Right ventricle myocardium superior (tissue), 1 donor: ENCODE results near the gene TRMT10B. TPM values are rescaled to one million over a fixed set of nuclear protein-coding genes. Genes with fewer than 3 reads are reported as not detected.
"Not testable (repeated sequence)": the region's sequence is repeated elsewhere in the genome, so short reads cannot be mapped to it uniquely, and the experiment has no call there.

ENCODE experiments used
- ATAC-seq: fragments of 200-7000 bp; cut with Tn5 transposase; one replicate; pipeline ENCODE4 v1.9.1; 2020; ENCODE audit warnings: mild to moderate bottlenecking; ENCODE audit not compliant: poor library complexity
- DNase-seq: peaks from one replicate; pipeline ENCODE4 v3.0.0-alpha.2; 2020
- intact Hi-C: fragments of 100-400 bp; cut with DNase I; formaldehyde crosslinking; loops from one replicate; pipeline ENCODE4 v1.11.2; 2022
- total RNA-seq: library from RNA; stranded (reverse); fragmentation: NEBNext Ultra II Directional; extraction: Animal tissue kit (Norgen Biotek cat#: 25700); gene quantifications from one replicate; pipeline ENCODE4 v1.2.1, GENCODE V29; 2021
- donor health status: DM: no; HTN: yes; CAD: no; lungs with severe emphysema.

The TRMT10B gene
- total RNA-seq, 1 donor from 2014 or later: 3.7 TPM

DNA sequence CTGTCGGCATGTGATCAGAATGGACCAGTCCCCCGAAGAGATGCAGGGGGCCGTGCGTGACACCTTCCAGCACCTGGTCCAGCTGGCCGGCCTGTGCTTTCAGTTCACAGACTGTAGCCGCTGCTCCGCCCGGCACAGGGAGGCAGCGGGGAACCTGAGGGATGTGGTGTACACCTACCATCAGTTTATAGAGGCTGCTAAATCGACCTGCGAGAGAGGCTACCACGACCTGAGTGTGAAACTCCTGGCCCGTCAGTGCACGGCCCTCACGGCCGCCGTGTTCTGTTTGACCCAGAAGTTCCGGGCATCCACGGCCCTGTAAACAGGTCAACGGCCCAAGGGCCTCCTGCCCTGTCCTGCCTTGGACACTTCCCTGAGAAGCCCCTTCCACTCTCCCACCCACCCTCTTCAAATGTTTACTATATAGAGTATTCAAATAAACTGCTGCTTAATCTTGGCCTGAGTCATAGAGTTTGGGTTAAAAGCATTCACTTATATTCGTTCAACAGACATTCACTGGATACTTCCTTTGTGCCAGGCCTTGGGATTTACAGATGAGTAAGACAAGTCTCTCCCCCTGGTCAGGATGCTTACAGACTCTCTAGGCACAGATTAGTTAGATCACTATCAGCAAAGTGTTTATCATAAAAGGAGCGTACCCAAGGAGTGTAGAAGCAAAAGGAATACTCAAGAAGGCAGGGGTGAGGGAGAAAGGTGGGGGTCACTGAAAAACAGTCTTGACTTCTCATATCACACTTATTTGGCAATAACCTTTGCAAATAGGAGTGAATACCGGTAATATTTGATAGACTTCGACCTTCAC lies 6.9 kb upstream of the TRMT10B start:
- intact Hi-C loops: loop anchor here (10.0 kb wide), 2 partner anchors 52 to 638 kb away; no protein-coding TSS in a partner anchor
- DNase-seq (no peak), ATAC-seq (no peak)

DNA sequence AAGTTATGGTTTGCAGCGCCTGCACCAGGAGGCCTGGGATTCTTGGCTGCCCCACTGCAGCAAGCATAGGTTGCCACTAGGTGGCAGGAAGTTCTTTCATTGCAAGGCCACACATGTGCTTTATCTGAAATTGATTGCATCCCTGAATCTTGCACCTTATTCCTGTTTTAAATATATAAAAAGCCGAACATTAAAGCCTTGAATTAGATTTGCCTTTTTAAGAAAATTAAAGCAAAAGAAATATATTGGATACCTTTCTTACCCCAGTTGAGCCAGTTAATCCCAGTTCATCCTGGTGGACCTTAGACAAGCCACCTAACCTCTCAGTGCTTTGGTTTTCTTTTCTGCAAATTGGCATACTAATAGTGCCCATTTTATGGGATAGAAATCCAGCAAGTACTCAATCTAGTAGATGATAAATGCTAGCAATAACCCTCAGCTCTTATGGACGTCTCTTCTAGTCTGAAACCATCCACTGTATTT lies 6.3 kb upstream of the TRMT10B start:
- intact Hi-C loops: loop anchor here (10.0 kb wide), 2 partner anchors 53 to 637 kb away; no protein-coding TSS in a partner anchor
- peak; percentile 81 for ATAC-seq
- DNase-seq: no peak

DNA sequence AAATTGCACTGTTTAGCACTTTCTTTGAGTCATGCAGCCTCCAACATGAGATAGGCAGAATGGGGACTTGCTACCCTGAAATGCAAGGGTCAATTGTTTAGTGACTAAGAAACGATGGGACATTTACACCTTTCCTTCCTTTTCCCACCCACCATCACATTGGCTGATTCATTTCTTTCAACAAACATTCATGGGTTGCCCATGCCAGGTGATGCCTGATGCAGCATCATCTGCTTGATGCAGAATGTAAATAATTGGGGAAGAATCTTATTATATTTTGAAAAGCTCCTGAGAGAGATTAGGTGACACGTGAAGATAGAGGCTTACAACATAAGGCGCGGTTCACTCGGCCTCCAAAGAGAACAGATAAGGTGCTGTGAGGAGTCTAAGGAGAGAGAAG lies 4.5 kb upstream of the TRMT10B start:
- ATAC-seq (no peak), DNase-seq (no peak)
- intact Hi-C loops: loop anchor here (10.0 kb wide), 2 partner anchors 54 to 636 kb away; no protein-coding TSS in a partner anchor

DNA sequence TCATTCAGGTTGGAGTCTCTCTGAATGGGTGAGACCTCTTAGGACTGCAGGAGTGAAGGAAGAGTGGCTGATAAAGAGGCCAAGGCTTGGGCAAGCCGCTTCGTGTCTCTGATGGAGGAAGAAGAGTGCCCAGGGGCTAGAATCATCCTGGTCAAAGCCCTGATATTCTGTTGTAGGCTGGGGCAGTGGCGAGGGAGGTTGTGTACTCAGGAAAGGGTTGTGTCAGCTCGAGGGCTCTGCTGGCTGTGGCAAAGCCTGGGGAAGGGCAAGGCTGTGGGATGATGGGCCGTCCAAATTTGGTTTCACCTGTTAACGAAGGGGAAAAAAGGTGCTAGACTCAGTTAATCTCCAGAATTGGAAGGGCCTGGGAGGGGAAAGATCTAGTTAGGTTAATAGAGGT lies 2.4 kb upstream of the TRMT10B start:
- DNase-seq: no peak
- ATAC-seq: no peak
- intact Hi-C loops: loop anchor here (10.0 kb wide), 2 partner anchors 154 to 166 kb away; partner anchors contain the start of gene SLC25A51

DNA sequence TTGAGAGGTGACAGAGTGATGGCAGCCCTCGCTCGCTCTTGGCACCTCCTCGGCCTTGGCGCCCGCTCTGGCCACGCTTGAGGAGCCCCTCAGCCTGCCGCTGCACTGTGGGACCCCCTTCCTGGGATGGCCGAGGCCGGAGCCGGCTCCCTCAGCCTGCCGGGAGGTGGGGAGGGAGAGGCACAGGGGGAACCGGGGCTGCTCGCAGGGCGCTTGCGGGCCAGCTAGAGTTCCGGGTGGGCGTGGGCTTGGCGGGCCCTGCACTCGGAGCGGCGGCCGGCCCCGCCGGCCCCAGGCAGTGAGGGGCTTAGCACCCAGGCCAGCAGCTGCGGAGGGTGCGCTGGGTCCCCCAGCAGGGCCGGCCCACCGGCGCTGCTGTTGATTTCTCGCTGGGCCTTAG lies 1.9 kb upstream of the TRMT10B start:
- not testable (repeated sequence) for DNase-seq, ATAC-seq
- intact Hi-C loops: loop anchor here (10.0 kb wide), 2 partner anchors 153 to 167 kb away; partner anchors contain the start of gene SLC25A51

DNA sequence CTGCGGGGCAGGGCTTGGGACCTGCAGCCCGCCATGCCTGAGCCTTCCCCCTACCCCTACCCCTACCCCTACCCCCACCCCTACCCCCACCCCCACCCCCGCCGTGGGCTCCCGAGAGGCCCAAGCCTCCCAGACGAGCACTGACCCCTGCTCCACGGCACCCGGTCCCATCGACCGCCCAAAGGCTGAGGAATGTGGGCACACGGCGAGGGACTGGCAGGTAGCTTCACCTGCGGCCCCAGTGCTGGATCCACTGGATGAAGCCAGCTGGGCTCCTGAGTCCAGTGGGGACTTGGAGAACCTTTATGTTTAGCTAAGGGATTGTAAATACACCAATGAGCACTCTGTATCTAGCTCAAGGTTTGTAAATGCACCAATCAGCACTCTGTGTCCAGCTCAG lies 1.5 kb upstream of the TRMT10B start:
- not testable (repeated sequence) for DNase-seq, ATAC-seq
- intact Hi-C loops: loop anchor here (10.0 kb wide), 2 partner anchors 153 to 167 kb away; partner anchors contain the start of gene SLC25A51

DNA sequence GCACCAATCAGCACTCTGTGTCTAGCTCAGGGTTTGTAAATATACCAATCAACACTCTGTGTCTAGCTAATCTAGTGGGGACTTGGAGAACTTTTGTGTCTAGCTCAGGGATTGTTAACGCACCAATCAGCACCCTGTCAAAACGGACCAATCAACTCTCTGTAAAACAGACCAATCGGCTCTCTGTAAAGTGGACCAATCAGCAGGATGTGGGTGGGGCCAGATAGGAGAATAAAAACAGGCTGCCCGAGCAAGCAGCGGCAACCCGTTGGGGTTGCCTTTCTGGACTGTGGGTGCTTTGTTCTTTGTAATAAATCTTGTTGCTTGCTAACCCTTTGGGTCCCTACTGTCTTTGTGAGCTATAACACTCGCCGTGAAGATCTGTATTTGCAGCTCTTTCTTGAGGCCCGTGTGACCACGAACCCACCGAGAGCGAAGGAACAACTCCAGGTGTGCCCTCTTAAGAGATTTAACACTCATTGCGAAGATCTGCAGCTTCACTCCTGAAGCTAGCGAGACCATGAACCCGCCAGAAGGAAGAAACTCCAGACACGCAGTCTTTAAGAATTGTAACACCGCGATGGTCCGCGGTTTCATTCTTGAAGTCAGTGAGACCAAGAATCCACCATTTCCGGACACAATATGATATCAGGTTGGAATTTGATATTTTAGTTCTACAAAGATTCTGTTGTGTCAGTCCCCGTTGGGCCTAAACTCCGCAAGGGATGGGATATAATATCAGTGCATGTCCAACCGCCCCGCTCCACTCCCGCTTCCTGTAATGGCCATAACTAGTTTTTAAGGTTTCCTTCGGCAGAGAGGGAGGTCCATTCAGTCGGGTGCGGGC lies 740 bp upstream of the TRMT10B start:
- intact Hi-C loops: loop anchor here (10.0 kb wide), 2 partner anchors 152 to 168 kb away; partner anchors contain the start of gene SLC25A51
- DNase-seq (no peak), ATAC-seq (no peak)

DNA sequence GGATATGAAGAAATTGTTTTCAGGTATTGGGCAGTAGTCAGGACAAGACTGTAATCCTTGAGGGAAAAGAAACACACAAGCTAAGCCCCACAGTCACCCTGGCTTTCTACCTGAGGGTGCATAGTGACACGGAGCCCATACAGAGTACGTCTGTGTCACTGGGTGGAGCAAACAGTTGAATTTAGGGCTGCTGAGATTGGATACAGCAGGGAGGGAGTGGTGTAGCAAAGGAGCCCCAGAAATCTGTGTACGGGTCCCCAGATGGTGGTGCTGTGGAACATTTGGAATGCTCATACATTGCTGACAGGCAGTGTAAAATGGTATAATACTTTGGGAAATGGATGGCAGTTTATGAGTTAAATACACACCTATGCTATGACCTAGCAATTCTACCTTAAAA lies 5.1 kb downstream of the TRMT10B start:
- intact Hi-C loops: loop anchor here (10.0 kb wide), 2 partner anchors 146 to 174 kb away; partner anchors contain the start of gene SLC25A51

DNA sequence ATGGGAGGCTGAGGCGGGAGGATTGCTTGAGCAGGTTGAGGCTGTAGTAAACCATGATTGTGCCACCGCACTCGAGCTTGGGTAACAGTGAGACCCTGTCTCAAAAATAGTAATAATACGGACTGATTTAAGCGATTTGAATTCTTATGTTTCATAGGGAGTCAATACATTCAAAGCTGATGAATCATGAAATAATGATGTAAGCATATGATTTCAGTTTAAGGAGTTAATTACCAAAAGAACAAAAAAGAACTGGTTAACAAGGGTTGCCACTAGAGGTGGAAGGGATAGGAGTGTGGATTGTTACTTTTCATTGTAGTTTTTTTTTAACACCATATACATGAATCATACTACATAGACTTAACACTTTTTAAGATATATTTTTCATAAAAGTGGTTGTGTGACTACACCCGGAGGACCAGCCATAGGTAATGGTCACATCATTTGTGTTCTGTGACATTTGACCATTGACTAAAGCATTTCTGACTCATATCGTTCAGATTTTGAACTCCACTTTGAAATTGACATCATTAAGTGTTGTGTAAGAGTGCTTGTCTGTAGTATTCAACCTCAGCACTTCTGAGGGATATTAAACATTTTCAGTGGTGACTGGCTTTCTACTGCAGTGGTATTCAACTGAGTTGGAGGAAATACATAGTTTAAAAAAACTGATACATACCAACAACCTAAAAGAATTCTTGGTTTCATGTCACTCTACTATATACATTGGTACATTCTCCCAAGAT lies 7.0 kb downstream of the TRMT10B start:
- no peak for ATAC-seq
- intact Hi-C loops: no loop called here

More for the DNA sequence above, 5.1 kb downstream of the TRMT10B start:
- no peak for DNase-seq
- ATAC-seq: no peak

DNA sequence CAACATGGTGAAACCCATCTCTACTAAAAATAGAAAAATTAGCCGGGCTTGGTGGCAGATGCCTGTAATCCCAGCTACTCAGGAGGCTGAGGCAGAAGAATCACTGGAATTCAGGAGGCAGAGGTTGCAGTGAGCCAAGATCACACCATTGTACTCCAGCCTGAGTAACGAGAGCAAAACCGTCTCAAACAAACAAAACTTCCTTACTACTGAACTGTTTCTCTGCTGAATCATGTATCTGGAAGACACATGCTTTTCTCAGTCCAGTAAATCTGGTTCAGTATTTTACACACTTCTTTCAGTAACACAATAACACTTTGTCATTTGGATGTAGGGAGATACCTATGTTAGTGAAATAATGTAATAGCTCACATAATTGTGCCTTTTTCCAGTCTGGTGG lies 7.9 kb downstream of the TRMT10B start:
- no peak for ATAC-seq
- intact Hi-C loops: no loop called here
- no peak for DNase-seq

More for the DNA sequence above, 7.0 kb downstream of the TRMT10B start:
- DNase-seq: no peak

DNA sequence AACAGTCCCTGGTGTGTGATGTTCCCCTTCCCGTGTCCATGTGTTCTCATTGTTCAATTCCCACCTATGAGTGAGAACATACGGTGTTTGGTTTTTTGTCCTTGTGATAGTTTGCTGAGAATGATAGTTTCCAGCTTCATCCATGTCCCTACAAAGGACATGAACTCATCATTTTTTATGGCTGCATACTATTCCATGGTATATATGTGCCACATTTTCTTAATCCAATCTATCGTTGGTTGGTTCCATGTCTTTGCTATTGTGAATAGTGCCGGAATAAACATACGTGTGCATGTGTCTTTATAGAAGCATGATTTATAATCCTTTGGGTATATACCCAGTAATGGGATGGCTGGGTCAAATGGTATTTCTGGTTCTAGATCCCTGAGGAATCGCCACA lies 11.7 kb downstream of the TRMT10B start:
- DNase-seq, intact Hi-C loops, ATAC-seq: not testable (repeated sequence)

DNA sequence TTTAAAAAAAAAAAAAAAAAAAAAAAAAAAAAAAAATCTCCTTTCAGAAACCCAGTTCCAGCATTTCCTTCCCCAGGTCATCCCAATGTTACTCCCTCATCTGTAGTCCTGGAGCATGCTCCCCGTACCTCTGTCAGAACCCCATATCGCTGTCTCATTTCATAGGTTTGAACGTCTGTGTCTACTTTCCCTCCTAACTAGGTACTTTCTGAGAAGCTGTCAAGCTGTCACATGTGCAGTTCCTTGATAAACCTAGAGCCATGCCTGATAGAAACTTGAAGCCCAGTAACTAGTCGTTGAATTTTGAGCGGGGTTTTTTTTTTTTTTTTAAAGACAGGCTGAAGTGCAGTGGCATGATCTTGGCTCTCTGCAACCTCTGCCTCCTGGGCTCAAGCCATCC lies 15.7 kb downstream of the TRMT10B start:
- ATAC-seq (no peak), DNase-seq (no peak)
- intact Hi-C loops: no loop called here

DNA sequence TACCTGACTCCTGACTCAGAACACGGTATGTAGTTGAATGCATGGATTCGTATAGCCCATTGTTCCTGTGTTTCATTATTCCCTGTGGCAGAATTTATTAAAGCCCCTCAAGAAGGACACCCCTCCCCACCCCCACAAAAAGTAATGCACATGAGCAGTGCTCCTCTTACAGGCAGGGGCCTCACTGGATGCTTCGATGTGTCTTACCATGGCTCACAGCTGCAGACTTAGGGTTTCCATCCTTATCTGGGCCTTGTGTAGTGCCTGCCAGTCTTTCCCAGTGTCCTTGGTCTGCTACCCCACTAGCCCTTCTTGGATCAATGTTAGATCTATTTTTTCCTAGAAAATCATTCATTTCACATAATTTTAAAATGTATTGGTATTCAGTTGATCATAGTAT lies 16.4 kb downstream of the TRMT10B start:
- no peak for DNase-seq
- no peak for ATAC-seq
- intact Hi-C loops: no loop called here

DNA sequence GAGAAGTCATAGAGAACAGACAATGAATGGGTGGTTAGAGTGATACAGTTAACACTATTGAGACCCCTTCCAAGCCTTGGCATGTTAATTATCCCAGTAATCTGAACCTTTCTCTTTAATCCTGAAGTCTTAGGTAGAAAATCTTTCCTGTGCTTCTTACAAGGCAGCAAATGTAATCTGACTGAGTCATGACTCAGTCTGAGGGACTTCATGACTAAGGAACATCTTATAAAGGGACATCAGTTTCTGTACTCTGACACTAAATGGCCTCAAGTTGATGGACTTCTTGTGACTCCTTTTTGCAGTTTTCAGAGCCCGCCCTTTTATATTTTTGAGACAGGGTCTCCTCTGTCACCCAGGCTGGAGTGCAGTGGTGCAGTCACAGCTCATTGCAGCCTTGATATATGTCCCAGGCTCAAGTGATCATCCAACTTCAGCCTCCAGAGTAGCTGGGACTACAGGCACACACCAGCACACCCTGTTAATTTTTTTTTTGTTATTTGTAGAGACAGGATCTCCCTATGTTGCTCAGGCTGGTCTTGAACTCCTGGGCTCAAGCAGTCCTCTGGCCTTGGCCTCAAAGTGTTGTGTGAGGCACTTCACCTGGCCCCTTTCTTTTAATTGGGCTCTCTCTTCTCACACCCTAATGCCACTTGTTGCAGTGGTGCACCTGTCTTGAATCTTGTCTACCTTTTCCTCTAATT lies 21.8 kb downstream of the TRMT10B start:
- no peak for DNase-seq
- intact Hi-C loops: no loop called here
- ATAC-seq: no peak

DNA sequence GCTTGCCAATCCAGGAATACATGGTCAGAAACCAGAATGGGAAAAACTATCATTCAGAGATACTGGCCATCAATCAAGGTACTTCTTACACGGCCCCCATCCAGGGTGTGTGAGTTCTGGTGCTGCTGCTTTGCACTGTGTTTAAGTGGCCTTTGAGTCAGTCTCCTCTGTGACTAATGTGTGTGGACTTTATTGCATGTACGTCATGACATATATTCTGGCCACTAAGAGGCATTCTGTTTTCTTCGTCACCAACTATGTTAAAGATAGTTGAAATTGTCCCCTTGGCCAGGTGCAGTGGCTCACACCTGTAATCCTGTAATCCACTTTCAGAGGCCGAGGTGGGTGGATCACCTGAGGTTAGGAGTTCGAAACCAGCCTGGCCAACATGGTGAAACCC lies 22.7 kb downstream of the TRMT10B start:
- no peak for DNase-seq
- intact Hi-C loops: no loop called here
- no peak for ATAC-seq

DNA sequence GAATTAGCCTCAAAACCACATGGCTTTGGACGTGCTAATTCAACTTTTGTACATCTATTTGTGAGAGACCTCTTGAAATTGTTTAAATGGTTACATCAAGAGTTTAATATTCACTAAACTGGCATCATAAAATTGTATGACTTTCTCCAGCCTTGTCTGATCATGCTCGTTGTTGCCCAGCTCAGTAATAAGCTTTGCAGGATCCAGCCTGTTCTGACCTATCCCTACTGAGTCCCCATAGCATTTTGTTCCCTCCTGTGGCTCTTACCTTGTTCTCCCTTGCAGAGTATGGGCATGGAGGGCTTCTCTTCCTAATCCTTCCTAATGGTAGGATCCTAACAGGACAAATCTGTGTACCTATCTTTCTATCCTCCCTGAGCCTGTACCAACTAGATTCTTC lies 24.9 kb downstream of the TRMT10B start:
- DNase-seq (no peak), ATAC-seq (no peak)
- intact Hi-C loops: no loop called here

DNA sequence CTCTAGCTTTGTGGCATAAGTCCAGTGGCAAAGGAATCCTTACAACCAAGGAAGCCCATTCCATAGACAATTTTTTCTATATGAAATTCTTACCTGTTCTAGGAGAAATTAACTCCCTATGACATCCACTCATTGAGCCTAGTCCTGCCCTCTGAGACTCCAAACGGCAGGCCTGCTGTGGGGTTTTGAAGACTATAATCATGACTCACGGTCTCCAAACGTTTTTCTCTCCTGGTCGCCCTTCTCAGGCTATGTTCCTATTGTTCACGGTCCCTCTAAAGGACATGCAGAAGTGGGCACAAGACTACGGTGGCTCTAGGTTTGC lies 30.6 kb downstream of the TRMT10B start:
- intact Hi-C loops: loop anchor here (2.0 kb wide), 1 partner anchor 15 kb away; no protein-coding TSS in a partner anchor
- ATAC-seq (no peak), DNase-seq (no peak)
